Uterus (tissue), 2 donors: Measurements from ENCODE around the gene DIP2A.

Experiments used
- CTCF ChIP-seq, 4 experiments: fragments of 200-600 bp in 2 of 4; fragments of 450-650 bp in 2 of 4; sonication (generic) in 2 of 4; IDR thresholded peaks; one replicate each; pipeline ENCODE4 v1.5.1; 2016 to 2019; ENCODE audit warnings: antibody characterized with exemption in 4 of 4, mild to moderate bottlenecking in 2 of 4, moderate library complexity in 1 of 4
- POLR2A ChIP-seq, 2 donors: fragments of 450-650 bp; IDR thresholded peaks; one replicate each; pipeline ENCODE4 v1.6.1; 2016; ENCODE audit warnings: antibody characterized with exemption in 2 of 2, mild to moderate bottlenecking in 1 of 2, moderate library complexity in 1 of 2

GRCh38 chr21:46504666-46505065, 46.0 kb downstream of the DIP2A start:
- TF ChIP-seq CTCF (IDR thresholded peaks at IDR 0.05) (no peak), POLR2A (IDR thresholded peaks at IDR 0.05) (no peak)
